Kidney glomerular epithelial cell (primary cell): Measurements from ENCODE around the gene SMAGP.
"Not testable (repeated sequence)": the region's sequence is repeated elsewhere in the genome, so short reads cannot be mapped to it uniquely, and the experiment has no call there.

ENCODE experiments used
- DNase-seq: peaks from one replicate; lab custom pipeline; 2025; lab: John Stamatoyannopoulos, UW

SMAGP gene

GRCh38 chr12:51224625-51225024 is 45.6 kb downstream of the SMAGP start:
- no peak for DNase-seq

GRCh38 chr12:51222461-51222860 is 47.8 kb downstream of the SMAGP start:
- no peak for DNase-seq

GRCh38 chr12:51219857-51220256 is 50.4 kb downstream of the SMAGP start:
- DNase-seq, result not testable (repeated sequence)

GRCh38 chr12:51219322-51219721 is 50.9 kb downstream of the SMAGP start:
- no peak for DNase-seq

GRCh38 chr12:51218607-51219161 is 51.5 kb downstream of the SMAGP start:
- no peak for DNase-seq

GRCh38 chr12:51217968-51218606 is 52.1 kb downstream of the SMAGP start, which contains the start of gene POU6F1:
Gene POU6F1, minus strand, starts transcription at chr12:51218062. Its CDS starts 11,226 bp downstream, at chr12:51206836.
- DNase-seq, result peak; percentile 67

GRCh38 chr12:51217133-51217967 is 52.9 kb downstream of the SMAGP start:
- DNase-seq, result no peak

- DNase-seq, result no peak
These were observed 53.6 kb downstream of the SMAGP start for GRCh38 chr12:51216642-51217041.

- DNase-seq, result no peak
These were observed 55.3 kb downstream of the SMAGP start for GRCh38 chr12:51214895-51215294.

- no peak for DNase-seq
These were observed 59.4 kb downstream of the SMAGP start for GRCh38 chr12:51210690-51211395.

- no peak for DNase-seq
These were observed 61.0 kb downstream of the SMAGP start for GRCh38 chr12:51209259-51209658.

GRCh38 chr12:51208016-51208660 is 62.1 kb downstream of the SMAGP start:
- DNase-seq, result no peak

- no peak for DNase-seq
These were observed 64.9 kb downstream of the SMAGP start for GRCh38 chr12:51205350-51205749.

- no peak for DNase-seq
These were observed 67.5 kb downstream of the SMAGP start for GRCh38 chr12:51202718-51203117.

GRCh38 chr12:51200806-51201205 is 69.4 kb downstream of the SMAGP start:
- DNase-seq, result no peak

GRCh38 chr12:51200156-51200555 is 70.1 kb downstream of the SMAGP start:
- no peak for DNase-seq

GRCh38 chr12:51199366-51199945 is 70.8 kb downstream of the SMAGP start:
- DNase-seq, result no peak

GRCh38 chr12:51198568-51199365 is 71.4 kb downstream of the SMAGP start:
- DNase-seq, result no peak

GRCh38 chr12:51197736-51198567 is 72.3 kb downstream of the SMAGP start:
- DNase-seq, result no peak

- DNase-seq, result no peak
These were observed 73.7 kb downstream of the SMAGP start for GRCh38 chr12:51196547-51196946.
